ENCODE data around the gene CD247. TPM values are rescaled to one million over a fixed set of nuclear protein-coding genes. Genes with fewer than 3 reads are reported as not detected.

CD247 gene
- total and polyA plus RNA-seq, 2 of the 4 experiments (the other 2 are of a cell fraction): not detected

GRCh38 chr1:167529829-167530474, 11.6 kb upstream of the CD247 start:
- in situ Hi-C loops (cut with MboI; ENCODE audit: low sequenced_read_pairs): loop anchor here (10.0 kb wide), 2 partner anchors 265 to 465 kb away; no protein-coding TSS in a partner anchor
- Histone ChIP-seq H3K56ac (ENCODE audit: extremely low read depth, insufficient read depth, low read length) (no peak overlapping the region), H3K27me3 (ENCODE audit: control insufficient read depth, insufficient read depth, low read length) (peaks cover 14% of the 10 kb centered on the region), H3K4ac (ENCODE audit: low read depth, low read length) (no peak overlapping the region), H3K14ac (replicated peaks; ENCODE audit: low read depth, low read length) (no peak overlapping the region), H3K4me2 (ENCODE audit: low read depth, low read length) (no peak overlapping the region), H3K18ac (ENCODE audit: low read depth, low read length) (no peak overlapping the region), H3K36me3 (ENCODE audit: control insufficient read depth, insufficient read depth, low read length) (no peaks in the 10 kb centered on the region), H2AFZ (replicated peaks; ENCODE audit: low read length, poor library complexity) (no peak overlapping the region), H3K79me1 (ENCODE audit: low read depth in 1 of 2, low read length in 2 of 2) (no peaks in the 10 kb centered on the region), H4K8ac (ENCODE audit: low read depth in 2 of 2, low read length in 2 of 2) (no peak overlapping the region), H4K5ac (ENCODE audit: low read depth, low read length) (no peak overlapping the region), H2BK120ac (ENCODE audit: low read depth, low read length) (no peak overlapping the region), H2AK5ac (ENCODE audit: low read depth, low read length) (no peak overlapping the region), H4K20me1 (ENCODE audit: insufficient read depth, low read length) (no peaks in the 10 kb centered on the region), H2BK5ac (ENCODE audit: low read depth, low read length, poor library complexity, severe bottlenecking) (no peak overlapping the region), H2BK15ac (ENCODE audit: low read depth, low read length) (no peak overlapping the region), H4K91ac (ENCODE audit: insufficient read depth, low read depth, low read length) (no peak overlapping the region), H2BK20ac (ENCODE audit: low read depth, low read length) (no peak overlapping the region), H3K4me1 (ENCODE audit: control insufficient read depth, insufficient read depth, low read length) (no peaks in the 10 kb centered on the region), H3K9ac (ENCODE audit: low read depth, low read length) (no peak overlapping the region), H3K4me3 (ENCODE audit: insufficient read depth, low read depth, low read length) (no peak overlapping the region), H3K23ac (ENCODE audit: low read depth, low read length) (no peak overlapping the region), H3K9me3 (ENCODE audit: control insufficient read depth, insufficient read depth, low read length) (no peaks in the 10 kb centered on the region), H2AK9ac (replicated peaks; ENCODE audit: low read depth, low read length, poor library complexity) (no peak overlapping the region), H3K27ac (ENCODE audit: insufficient read depth, low read length) (no peak overlapping the region), H3K9me1 (ENCODE audit: insufficient read depth, low read length) (no peaks in the 10 kb centered on the region)
- DNase-seq: no peak
- CTCF ChIA-PET: interaction anchor here (0.5 to 1.5 kb wide), 2 partner anchors 10 to 308 kb away, joined by 3 to 5 read pairs; no protein-coding TSS in a partner anchor
- TF ChIP-seq RCOR1 (IDR thresholded peaks at IDR 0.05; ENCODE audit: insufficient replicate concordance, low read length): no peak
- TF ChIP-seq FOS (IDR thresholded peaks at IDR 0.05; ENCODE audit: low read depth, low read length): no peak
- no peak for TF ChIP-seq MXI1 (IDR thresholded peaks at IDR 0.05; ENCODE audit: borderline replicate concordance, low read depth, low read length)
- no peak for TF ChIP-seq ELK1 (IDR thresholded peaks at IDR 0.05; ENCODE audit: borderline replicate concordance, low read depth, low read length)
- 75% methylated on average over 2 of the region's 8 CpGs; no CpG with 5 or more reads in 1 of the 2 experiments for WGBS, 2 experiments (ENCODE audit: extremely low coverage in 2 of 2, insufficient read length in 1 of 2)
- dilution Hi-C loops (cut with HindIII; ENCODE audit: low sequenced_read_pairs, unreplicated experiment): no loop called here
- BruUV-seq (replicated peaks): no TSS peak
- intact Hi-C loops (cut with micrococcal nuclease): loop anchor here (10.0 kb wide), 1 partner anchor 625 kb away; no protein-coding TSS in a partner anchor
- POLR2A ChIA-PET (ENCODE audit: unreplicated experiment): interaction anchor here (0.5 kb wide), 1 partner anchor 776 kb away, joined by 3 read pairs; no protein-coding TSS in a partner anchor
- ATAC-seq (ENCODE audit: low read depth): no peak
